ENCODE data around the gene UBXN11.

- TF ChIP-seq EP300 (IDR thresholded peaks at IDR 0.05) (no peak), CTCF (IDR thresholded peaks at IDR 0.05) (no peak)
Measured at GRCh38 chr1:26306290-26307229, at the start of gene UBXN11.
